HEK293T (cell line): Measurements from ENCODE around the gene TBL1X.

Source experiments
- CTCF ChIA-PET: fragments of 350-600 bp; formaldehyde crosslinking; extraction: SDS; loops from one replicate; lab custom pipeline; 2021; ENCODE audit warnings: antibody characterized with exemption, inconsistent platforms; lab: Yijun Ruan, JAX
- POLR2A ChIA-PET: fragments of 350-600 bp; formaldehyde crosslinking; extraction: SDS; loops from one replicate; lab custom pipeline; 2020; ENCODE audit warnings: antibody characterized with exemption, inconsistent platforms; lab: Yijun Ruan, JAX
- DNase-seq: peaks from one replicate; pipeline ENCODE4 v3.0.0; 2012; ENCODE audit warnings: mixed read lengths; ENCODE audit errors: extremely low spot score
- ARNT ChIP-seq: fragments of 450-650 bp; IDR thresholded peaks from 2 replicates; pipeline ENCODE4 v1.6.1; 2017; ENCODE audit warnings: mild to moderate bottlenecking
- BHLHE40 ChIP-seq: fragments of 450-650 bp; IDR thresholded peaks from 2 replicates; pipeline ENCODE4 v1.6.1; 2016; ENCODE audit warnings: mild to moderate bottlenecking, moderate library complexity, borderline replicate concordance
- CTBP1 ChIP-seq: fragments of 450-650 bp; IDR thresholded peaks from 2 replicates; pipeline ENCODE4 v1.6.1; 2016; ENCODE audit warnings: borderline replicate concordance
- ELF4 ChIP-seq: fragments of 450-650 bp; IDR thresholded peaks from 2 replicates; pipeline ENCODE4 v1.6.1; 2017; ENCODE audit warnings: antibody characterized with exemption
- FOXA1 ChIP-seq: fragments of 450-650 bp; IDR thresholded peaks from 2 replicates; pipeline ENCODE4 v1.6.1; 2016; ENCODE audit warnings: mild to moderate bottlenecking
- FOXK2 ChIP-seq: fragments of 450-650 bp; IDR thresholded peaks from 2 replicates; pipeline ENCODE4 v1.6.1; 2016; ENCODE audit warnings: mild to moderate bottlenecking
- FOXM1 ChIP-seq: fragments of 450-650 bp; IDR thresholded peaks from 2 replicates; pipeline ENCODE4 v1.6.1; 2017; ENCODE audit warnings: mild to moderate bottlenecking, borderline replicate concordance
- HDGF ChIP-seq: fragments of 450-650 bp; IDR thresholded peaks from 2 replicates; pipeline ENCODE4 v1.6.1; 2017; ENCODE audit warnings: antibody characterized with exemption, borderline replicate concordance
- L3MBTL2 ChIP-seq: fragments of 450-650 bp; conservative IDR thresholded peaks from 2 replicates; pipeline ENCODE4 v1.6.1; 2016; ENCODE audit warnings: mild to moderate bottlenecking
- LEF1 ChIP-seq: fragments of 450-650 bp; IDR thresholded peaks from 2 replicates; pipeline ENCODE4 v1.6.1; 2017; ENCODE audit warnings: mild to moderate bottlenecking, borderline replicate concordance
- NFRKB ChIP-seq: fragments of 450-650 bp; IDR thresholded peaks from 2 replicates; pipeline ENCODE4 v1.6.1; 2016; ENCODE audit warnings: mild to moderate bottlenecking, moderate library complexity
- SP1 ChIP-seq: fragments of 450-650 bp; IDR thresholded peaks from 2 replicates; pipeline ENCODE4 v1.6.1; 2017
- SUZ12 ChIP-seq: fragments of 450-650 bp; IDR thresholded peaks from 2 replicates; pipeline ENCODE4 v1.6.1; 2016; ENCODE audit warnings: mild to moderate bottlenecking
- TARDBP ChIP-seq: fragments of 450-650 bp; IDR thresholded peaks from 2 replicates; pipeline ENCODE4 v1.6.1; 2016
- ZNF384 ChIP-seq: fragments of 450-650 bp; IDR thresholded peaks from 2 replicates; pipeline ENCODE4 v1.6.1; 2016
- TF ChIP-seq, protein P1 (sequence below): fragments of 450-650 bp; IDR thresholded peaks from 2 replicates; pipeline ENCODE4 v1.6.1; 2016

TBL1X gene

DNA sequence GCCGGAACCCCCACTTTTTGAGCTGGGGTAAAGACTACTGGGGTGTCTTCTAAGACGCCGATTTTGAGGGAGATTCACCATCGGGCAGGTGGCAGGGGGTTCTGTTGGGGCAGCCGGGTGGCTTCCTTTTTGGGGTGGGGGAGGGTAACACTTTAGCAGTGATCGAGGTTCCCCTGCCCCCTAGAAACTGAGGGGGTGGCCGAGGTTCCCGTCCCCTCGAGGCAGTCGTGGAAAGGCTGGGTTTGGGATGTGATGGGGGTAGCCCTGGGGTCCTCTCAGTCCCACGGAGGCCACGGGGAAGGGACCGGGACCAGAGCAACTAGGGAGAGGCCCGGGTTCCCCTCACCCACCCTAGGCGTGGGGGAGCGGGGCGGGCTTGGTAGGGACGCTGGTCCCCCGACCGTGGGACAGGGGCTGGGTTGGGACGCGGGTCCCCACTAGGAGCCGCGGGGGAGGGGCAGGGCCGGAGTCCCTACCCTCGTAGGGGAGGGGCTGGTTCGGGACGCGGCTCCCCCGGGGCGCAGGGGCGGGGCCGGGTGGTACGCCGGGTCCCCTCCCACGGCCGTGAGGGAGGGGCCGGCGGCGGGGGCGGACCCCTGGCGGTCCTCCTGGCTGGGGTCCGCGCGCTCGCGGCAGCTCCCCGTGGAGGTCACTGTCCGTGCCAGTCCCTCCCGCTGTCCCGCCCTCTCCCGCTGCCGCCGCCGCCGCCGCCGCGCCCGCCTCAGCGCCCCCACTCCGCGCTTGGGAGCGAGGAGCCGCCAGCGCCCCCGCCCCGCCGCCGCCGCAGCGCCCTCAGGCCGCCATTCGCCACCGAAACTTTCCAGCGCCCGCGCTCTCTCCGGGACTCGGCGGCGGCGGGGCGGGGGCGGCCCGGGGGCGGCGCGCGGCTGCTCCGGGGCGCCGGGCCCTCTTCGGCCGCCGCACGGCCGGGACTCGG is at the start of gene TBL1X:
Gene TBL1X, plus strand, starts transcription at position 624 of the 937 bp plus-strand sequence. CDS start 188,529 bp downstream, outside the sequence.
- ChIA-PET POLR2A (no interaction called here), CTCF (no interaction called here)
- peak; percentile 64 for DNase-seq
- no peak for TF ChIP-seq SUZ12
- TF ChIP-seq ARNT = no peak
- no peak for TF ChIP-seq HDGF
- no peak for TF ChIP-seq BHLHE40
- no peak for TF ChIP-seq CTBP1
- no peak for TF ChIP-seq TARDBP
- TF ChIP-seq FOXK2 = no peak
- no peak for TF ChIP-seq ZNF384
- no peak for TF ChIP-seq ELF4
- TF ChIP-seq NFRKB = no peak
- no peak for TF ChIP-seq SP1
- TF ChIP-seq LEF1 = no peak
- TF ChIP-seq FOXM1 = no peak

DNA sequence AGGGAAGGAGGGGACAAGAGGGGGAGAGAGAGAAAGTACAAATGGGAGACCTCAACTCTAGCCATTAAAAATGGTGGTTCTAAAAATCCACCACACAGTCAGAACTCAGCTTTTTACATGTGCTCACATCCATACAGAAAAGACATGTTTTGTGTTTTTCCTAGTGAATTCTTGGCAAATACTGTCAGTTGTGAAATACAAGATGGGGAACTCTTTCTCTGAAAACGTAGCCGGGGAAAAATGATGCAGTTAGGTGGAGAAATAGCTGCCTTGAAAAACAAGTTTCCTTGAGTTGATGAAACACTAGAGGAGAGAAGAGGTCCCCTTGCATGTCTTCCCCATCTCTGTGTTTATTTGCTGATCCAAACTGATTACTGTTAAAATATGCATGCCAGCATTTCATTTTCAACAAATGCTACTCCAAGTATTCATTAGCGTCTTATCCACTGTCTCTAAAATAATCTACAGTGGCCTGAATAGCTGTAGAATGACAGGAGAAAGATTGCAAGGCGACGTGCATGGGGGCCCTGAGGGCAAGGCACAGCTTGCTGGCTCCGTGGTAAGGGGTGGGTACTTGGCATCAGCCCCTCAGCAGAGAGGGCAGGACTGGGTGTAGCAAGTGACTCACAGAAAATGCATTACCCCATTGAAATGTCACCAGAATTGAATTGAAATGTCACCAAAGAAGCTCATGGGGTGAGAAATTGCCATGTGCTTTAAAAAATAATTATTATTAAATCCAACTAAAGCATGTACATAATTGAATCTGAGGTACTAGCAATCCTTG is 48.1 kb upstream of the TBL1X start:
- TF ChIP-seq ELF4 (no peak), SP1 (no peak), CTBP1 (no peak), NFRKB (no peak), HDGF (no peak), FOXA1 (no peak), FOXM1 (no peak), BHLHE40 (no peak), FOXK2 (no peak), SUZ12 (no peak), L3MBTL2 (no peak), ARNT (no peak), LEF1 (no peak), ZNF384 (no peak)
- TF ChIP-seq, protein P1, sequence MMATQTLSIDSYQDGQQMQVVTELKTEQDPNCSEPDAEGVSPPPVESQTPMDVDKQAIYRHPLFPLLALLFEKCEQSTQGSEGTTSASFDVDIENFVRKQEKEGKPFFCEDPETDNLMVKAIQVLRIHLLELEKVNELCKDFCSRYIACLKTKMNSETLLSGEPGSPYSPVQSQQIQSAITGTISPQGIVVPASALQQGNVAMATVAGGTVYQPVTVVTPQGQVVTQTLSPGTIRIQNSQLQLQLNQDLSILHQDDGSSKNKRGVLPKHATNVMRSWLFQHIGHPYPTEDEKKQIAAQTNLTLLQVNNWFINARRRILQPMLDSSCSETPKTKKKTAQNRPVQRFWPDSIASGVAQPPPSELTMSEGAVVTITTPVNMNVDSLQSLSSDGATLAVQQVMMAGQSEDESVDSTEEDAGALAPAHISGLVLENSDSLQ = no peak
- ChIA-PET POLR2A (no interaction called here), CTCF (no interaction called here)
- DNase-seq = no peak

DNA sequence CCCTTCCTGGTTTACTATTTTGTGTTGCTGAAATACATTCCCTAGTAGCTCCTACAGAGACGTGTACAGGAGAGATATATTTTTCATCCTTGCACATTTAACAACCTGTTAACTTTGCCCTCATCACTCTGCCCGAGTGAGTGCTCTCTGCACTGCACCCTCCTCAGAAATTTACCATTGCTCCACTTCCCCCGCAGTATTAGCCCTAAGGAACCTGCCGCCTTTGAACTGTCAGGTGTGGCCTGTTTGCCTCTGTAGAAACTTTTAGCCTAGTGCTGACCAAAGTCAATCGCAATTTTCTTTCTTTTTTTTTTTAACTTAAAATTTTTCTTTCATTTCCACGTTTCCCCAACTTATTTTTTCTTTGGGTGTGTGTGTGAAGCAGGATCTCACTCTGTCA is 46.6 kb upstream of the TBL1X start:
- no peak for TF ChIP-seq ELF4
- TF ChIP-seq NFRKB = no peak
- TF ChIP-seq ZNF384 = no peak
- no peak for TF ChIP-seq CTBP1
- TF ChIP-seq FOXK2 = no peak
- ChIA-PET CTCF (no interaction called here), POLR2A (no interaction called here)
- DNase-seq = no peak

DNA sequence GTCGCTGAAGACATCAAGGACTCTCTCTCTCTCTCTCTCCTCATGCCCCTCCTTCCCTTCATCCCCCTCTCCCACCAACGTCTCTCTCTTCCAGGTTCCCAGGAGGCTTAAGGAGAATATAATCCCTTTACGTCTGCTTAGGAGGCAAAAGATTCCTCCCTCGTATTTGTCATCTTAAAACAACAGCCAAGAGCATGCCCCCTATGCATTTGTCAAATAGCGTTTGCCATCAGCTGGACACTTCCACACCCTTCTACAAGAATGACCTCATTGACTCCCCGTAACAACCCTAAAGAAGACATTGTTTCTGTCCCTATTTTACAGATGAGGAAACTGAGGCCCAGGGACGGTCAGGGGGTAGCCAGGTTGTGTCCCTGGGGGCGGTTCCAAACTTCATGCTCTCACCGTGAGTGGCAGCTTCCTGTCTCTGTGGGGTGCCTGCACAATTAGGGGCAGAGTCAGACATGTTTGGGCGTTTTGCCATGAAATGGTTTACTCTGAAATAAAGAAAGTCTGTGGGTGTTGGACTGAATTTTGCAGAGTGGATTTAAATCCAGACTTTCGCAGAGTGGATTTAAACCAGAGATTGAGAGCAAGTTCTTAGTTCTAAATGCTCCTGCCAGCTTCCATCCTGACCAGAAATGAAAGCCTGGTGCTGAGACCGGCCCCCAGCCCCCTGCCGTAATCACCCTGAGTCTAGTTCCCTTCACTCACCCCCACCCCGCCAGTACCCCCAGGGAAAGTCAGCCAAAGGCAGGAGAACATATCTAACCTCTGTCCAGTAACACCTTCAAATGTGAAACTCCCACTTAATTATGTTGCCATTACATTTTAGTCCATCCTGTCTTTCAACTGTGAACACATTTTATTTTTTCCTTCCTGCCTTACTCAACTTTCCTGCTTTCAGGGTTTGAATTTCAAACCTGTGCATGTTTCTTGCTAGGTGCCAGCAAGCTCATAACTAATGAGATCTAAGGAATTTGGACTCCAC is 44.3 kb upstream of the TBL1X start:
- TF ChIP-seq BHLHE40 (no peak), SP1 (no peak), FOXK2 (no peak)
- TF ChIP-seq, protein P1 = peak; percentile 50; the same call in 1 of the 2 replicates
- ChIA-PET POLR2A (no interaction called here), CTCF (no interaction called here)
- no peak for DNase-seq

DNA sequence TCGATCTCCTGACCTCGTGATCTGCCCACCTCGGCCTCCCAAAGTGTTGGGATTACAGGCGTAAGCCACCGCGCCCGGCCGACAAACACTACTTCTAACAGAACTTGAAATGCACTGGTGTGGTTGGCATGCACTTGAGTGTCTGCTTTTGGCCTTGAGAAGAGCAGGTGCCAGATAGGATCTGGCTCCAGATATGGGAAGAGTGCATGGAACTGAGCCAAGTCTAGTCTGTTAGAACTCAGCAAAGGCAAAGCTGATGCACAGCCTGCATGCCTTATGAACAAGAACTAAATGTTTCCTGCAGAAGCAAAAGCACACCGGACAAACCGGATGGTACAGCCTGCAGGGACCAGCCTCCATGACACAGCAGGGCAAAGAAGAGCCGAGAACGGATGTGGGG is 35.1 kb upstream of the TBL1X start:
- POLR2A ChIA-PET = no interaction called here
- CTCF ChIA-PET = no interaction called here
- TF ChIP-seq BHLHE40 (no peak), FOXA1 (no peak), SP1 (no peak), CTBP1 (no peak), FOXK2 (no peak)
- TF ChIP-seq, protein P1 = no peak
- no peak for DNase-seq
